Measurements from ENCODE around the gene RIPOR3.

The RIPOR3 gene

DNA sequence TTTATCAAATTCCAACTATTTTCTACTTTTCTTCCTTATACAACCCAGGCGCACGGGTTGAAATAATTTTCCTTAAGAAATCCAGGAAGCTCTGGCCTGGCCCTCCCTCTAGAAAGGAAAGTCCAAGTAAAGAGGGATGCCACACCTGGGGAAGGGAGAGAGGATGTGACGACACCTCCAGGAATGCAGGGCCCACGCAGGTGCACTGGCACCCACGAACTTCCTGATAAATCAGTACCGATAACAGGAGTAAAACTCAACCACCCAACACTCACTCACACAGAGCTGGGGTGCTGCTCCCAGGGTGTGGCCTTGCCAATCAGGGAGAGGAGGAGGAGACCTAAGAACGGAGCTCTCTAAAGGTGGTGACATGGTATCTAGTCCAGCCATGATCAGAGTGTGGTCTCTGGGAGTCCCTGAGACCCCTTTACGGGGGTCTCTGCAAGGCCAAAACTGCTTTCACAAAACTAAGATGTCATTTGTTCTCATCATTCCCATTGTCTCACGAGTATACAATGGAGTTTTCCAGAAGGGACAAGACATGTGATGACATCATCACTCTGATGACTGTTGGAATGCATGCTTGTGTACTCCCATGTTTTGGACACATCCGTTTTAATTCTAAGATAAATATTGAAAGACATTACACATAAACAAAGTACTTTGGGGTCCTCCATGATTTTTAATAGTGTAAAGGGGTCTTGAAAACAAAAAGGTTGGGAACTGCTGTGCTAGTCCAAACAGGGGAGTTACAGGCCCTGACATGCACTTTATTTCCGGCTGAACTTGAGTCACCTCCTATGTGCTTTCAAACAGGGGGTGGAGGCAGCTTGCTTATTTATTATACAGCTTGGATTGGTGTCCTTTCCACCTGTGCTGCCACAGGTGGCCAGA lies 37.9 kb upstream of the RIPOR3 start:
- no peaks in the 10 kb centered on the region for H3K9me3 Mint-ChIP-seq
- peaks cover 29% of the 10 kb centered on the region for H3K27me3 Mint-ChIP-seq
- intact Hi-C loops (cut with micrococcal nuclease), result no loop called here
- no peak overlapping the region for H3K27ac Mint-ChIP-seq
- no peak overlapping the region for H3K4me3 Mint-ChIP-seq
- peaks cover 7% of the 10 kb centered on the region for H3K36me3 Mint-ChIP-seq (ENCODE audit: low read depth)
- H3K4me1 Mint-ChIP-seq (ENCODE audit: low read depth), result peaks cover 20% of the 10 kb centered on the region

- peaks cover 29% of the 10 kb centered on the region for H3K27me3 Mint-ChIP-seq
- intact Hi-C loops (cut with micrococcal nuclease), result no loop called here
Measured at GRCh38 chr20:50728486-50728980, 37.2 kb upstream of the RIPOR3 start.

GRCh38 chr20:50727792-50728485 lies 36.6 kb upstream of the RIPOR3 start:
- Mint-ChIP-seq H3K36me3 (ENCODE audit: low read depth) (peaks cover 7% of the 10 kb centered on the region), H3K27me3 (peaks cover 28% of the 10 kb centered on the region), H3K4me1 (ENCODE audit: low read depth) (peaks cover 20% of the 10 kb centered on the region), H3K4me3 (no peak overlapping the region), H3K27ac (no peak overlapping the region), H3K9me3 (no peaks in the 10 kb centered on the region)
- intact Hi-C loops (cut with micrococcal nuclease), result no loop called here

More at GRCh38 chr20:50728486-50728980, 37.2 kb upstream of the RIPOR3 start:
- Mint-ChIP-seq H3K27ac (no peak overlapping the region), H3K9me3 (no peaks in the 10 kb centered on the region), H3K4me3 (no peak overlapping the region), H3K36me3 (ENCODE audit: low read depth) (peaks cover 7% of the 10 kb centered on the region), H3K4me1 (ENCODE audit: low read depth) (peaks cover 20% of the 10 kb centered on the region)

GRCh38 chr20:50726955-50727791 lies 35.8 kb upstream of the RIPOR3 start:
- Mint-ChIP-seq H3K4me3 (no peak overlapping the region), H3K36me3 (ENCODE audit: low read depth) (peaks cover 7% of the 10 kb centered on the region), H3K27me3 (peaks cover 21% of the 10 kb centered on the region), H3K9me3 (no peaks in the 10 kb centered on the region), H3K4me1 (ENCODE audit: low read depth) (peaks cover 12% of the 10 kb centered on the region), H3K27ac (no peak overlapping the region)
- intact Hi-C loops (cut with micrococcal nuclease), result no loop called here

- Mint-ChIP-seq H3K4me3 (no peak overlapping the region), H3K27me3 (peaks cover 10% of the 10 kb centered on the region), H3K36me3 (ENCODE audit: low read depth) (no peaks in the 10 kb centered on the region), H3K27ac (no peak overlapping the region), H3K9me3 (no peaks in the 10 kb centered on the region), H3K4me1 (ENCODE audit: low read depth) (peaks cover 8% of the 10 kb centered on the region)
- intact Hi-C loops (cut with micrococcal nuclease), result no loop called here
Measured at GRCh38 chr20:50725724-50726005, 34.3 kb upstream of the RIPOR3 start.

DNA sequence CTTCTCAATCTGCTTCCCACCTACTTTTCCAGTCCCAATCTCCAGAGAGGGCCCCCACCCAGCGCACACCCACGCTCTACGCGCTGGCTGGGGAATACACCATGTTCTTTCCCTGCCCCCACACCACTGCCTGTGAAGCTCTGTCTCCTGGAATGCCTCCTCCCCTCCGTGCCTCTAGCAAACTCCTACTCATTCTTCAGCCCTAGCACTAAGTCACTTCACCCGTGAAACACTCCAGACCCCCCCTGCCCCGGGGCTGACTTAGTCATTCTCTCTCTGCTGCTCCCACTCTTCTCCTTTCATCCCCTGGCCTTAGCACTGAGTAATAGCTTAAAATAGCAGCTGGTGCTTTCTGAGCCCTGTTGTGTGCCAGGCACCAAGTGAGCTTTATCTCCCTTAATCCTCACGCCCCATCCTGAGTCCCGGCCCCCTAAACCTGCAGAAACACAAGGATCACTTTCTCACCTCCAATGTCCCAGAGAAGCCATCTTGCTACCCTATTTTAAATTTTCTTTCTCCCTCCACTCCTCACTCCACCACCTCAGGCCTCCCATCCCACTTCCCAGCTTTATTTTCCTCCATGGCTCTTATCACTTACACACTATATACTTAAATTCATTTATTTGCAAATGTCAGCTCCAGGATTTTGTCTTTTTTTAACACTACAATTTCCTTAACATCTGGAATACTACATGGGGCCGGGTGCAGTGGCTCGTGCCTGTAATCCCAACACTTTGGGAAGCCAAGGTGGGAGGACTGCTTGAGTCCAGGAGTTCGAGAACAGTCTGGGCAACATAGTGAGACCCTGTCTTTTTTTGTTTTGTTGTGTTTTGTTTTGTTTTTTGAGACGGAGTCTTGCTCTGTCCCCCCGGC lies 33.7 kb upstream of the RIPOR3 start:
- H3K4me3 Mint-ChIP-seq, result no peak overlapping the region
- H3K4me1 Mint-ChIP-seq (ENCODE audit: low read depth), result peaks cover 2% of the 10 kb centered on the region
- no peaks in the 10 kb centered on the region for H3K36me3 Mint-ChIP-seq (ENCODE audit: low read depth)
- intact Hi-C loops (cut with micrococcal nuclease), result no loop called here
- no peak overlapping the region for H3K27ac Mint-ChIP-seq
- H3K27me3 Mint-ChIP-seq, result peaks cover 5% of the 10 kb centered on the region
- no peaks in the 10 kb centered on the region for H3K9me3 Mint-ChIP-seq

GRCh38 chr20:50724112-50724725 lies 32.9 kb upstream of the RIPOR3 start:
- Mint-ChIP-seq H3K9me3 (no peaks in the 10 kb centered on the region), H3K27ac (no peak overlapping the region), H3K4me3 (no peak overlapping the region), H3K27me3 (peaks cover 3% of the 10 kb centered on the region), H3K36me3 (ENCODE audit: low read depth) (no peaks in the 10 kb centered on the region), H3K4me1 (ENCODE audit: low read depth) (no peaks in the 10 kb centered on the region)
- intact Hi-C loops (cut with micrococcal nuclease), result no loop called here

DNA sequence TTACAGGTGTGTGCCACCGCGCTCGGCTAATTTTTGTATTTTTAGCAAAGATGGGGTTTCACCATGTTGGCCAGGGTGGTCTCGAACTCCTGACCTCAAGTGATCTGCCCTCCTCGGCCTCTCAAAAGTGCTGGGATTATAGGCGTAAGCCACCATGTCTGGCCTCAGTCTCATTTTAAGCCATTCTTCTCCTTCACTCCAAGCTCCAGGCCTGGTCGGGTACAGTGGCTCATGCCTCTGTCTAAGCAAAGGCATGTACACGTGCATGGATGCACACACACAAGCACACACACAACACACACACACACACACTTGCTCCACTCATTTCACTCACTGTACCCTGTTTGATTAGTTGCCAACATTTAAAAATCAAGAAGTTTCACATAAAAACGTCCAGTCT lies 32.3 kb upstream of the RIPOR3 start:
- Mint-ChIP-seq H3K4me3 (no peak overlapping the region), H3K9me3 (no peaks in the 10 kb centered on the region), H3K36me3 (ENCODE audit: low read depth) (no peaks in the 10 kb centered on the region), H3K27ac (no peak overlapping the region), H3K4me1 (ENCODE audit: low read depth) (no peaks in the 10 kb centered on the region), H3K27me3 (no peaks in the 10 kb centered on the region)
- intact Hi-C loops (cut with micrococcal nuclease), result no loop called here

DNA sequence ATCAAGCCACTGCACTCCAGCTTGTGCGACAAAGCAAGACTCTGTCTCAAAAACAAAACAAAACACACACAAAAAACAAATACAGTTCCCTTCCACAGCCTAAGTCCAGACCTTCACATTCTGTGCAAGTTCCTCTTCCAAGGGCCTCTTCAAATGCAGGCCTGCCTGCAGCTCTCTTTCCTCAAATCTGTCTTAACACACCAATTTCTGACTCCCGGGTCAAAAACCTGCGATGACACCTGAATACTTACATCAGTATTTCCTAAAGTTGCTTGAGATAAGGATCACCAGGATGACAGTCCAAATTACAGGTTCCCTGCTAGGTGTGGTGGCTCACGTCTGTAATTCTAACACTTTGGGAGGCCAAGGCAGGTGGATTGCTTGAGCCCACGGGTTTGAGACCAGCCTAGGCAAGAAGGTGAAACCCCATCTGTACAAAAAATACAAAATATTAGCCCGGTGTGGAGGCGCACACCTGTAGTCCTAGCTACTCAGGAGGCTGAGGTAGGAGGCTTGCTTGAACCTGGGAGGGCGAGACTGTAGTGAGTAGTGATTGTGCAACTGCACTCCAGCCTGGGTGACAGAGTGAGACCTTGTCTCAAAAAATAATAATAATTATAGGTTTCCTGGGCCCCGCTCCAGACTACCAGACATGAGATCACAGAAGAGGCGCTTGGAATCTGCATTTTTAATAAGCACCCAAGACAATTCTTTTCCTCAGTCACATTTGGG lies 31.2 kb upstream of the RIPOR3 start:
- Mint-ChIP-seq H3K27ac (no peak overlapping the region), H3K36me3 (ENCODE audit: low read depth) (no peaks in the 10 kb centered on the region), H3K27me3 (peaks cover 1% of the 10 kb centered on the region)

GRCh38 chr20:50721881-50722281 lies 30.5 kb upstream of the RIPOR3 start:
- no peak overlapping the region for H3K27ac Mint-ChIP-seq
- intact Hi-C loops (cut with micrococcal nuclease), result no loop called here
- no peak overlapping the region for H3K4me3 Mint-ChIP-seq
- no peaks in the 10 kb centered on the region for H3K4me1 Mint-ChIP-seq (ENCODE audit: low read depth)
- no peaks in the 10 kb centered on the region for H3K36me3 Mint-ChIP-seq (ENCODE audit: low read depth)
- H3K27me3 Mint-ChIP-seq, result peaks cover 5% of the 10 kb centered on the region
- H3K9me3 Mint-ChIP-seq, result no peaks in the 10 kb centered on the region

More for the DNA sequence above, 31.2 kb upstream of the RIPOR3 start:
- intact Hi-C loops (cut with micrococcal nuclease), result no loop called here
- no peaks in the 10 kb centered on the region for H3K9me3 Mint-ChIP-seq
- H3K4me1 Mint-ChIP-seq (ENCODE audit: low read depth), result no peaks in the 10 kb centered on the region
- H3K4me3 Mint-ChIP-seq, result no peak overlapping the region

DNA sequence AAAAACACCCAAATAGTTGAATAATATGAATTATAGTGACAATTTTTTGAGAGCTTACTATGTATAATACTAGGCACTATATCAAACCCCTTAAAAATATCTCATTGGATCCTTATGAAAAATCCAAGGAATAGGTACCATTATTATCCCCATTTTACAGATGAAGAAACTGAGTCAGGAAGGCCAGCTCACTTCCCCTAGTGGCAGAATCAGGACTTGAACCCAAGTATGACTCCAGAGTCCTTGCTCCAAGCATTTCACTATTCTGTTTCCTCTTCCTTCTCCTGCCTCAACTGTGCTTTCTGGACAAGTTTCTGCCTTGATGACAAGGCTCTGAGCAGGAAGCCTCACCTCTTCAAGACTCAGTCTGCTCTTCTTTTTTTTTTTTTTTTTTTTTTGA lies 29.2 kb upstream of the RIPOR3 start:
- Mint-ChIP-seq H3K9me3 (no peaks in the 10 kb centered on the region), H3K4me3 (no peak overlapping the region), H3K4me1 (ENCODE audit: low read depth) (no peaks in the 10 kb centered on the region), H3K27me3 (peaks cover 6% of the 10 kb centered on the region), H3K27ac (no peak overlapping the region), H3K36me3 (ENCODE audit: low read depth) (no peaks in the 10 kb centered on the region)
- intact Hi-C loops (cut with micrococcal nuclease), result no loop called here

GRCh38 chr20:50720026-50720425 lies 28.7 kb upstream of the RIPOR3 start:
- no peaks in the 10 kb centered on the region for H3K9me3 Mint-ChIP-seq
- H3K4me1 Mint-ChIP-seq (ENCODE audit: low read depth), result no peaks in the 10 kb centered on the region
- H3K4me3 Mint-ChIP-seq, result no peak overlapping the region
- H3K27ac Mint-ChIP-seq, result no peak overlapping the region
- H3K36me3 Mint-ChIP-seq (ENCODE audit: low read depth), result no peaks in the 10 kb centered on the region
- peaks cover 6% of the 10 kb centered on the region for H3K27me3 Mint-ChIP-seq
- intact Hi-C loops (cut with micrococcal nuclease), result no loop called here
